GM18498 (cell line): Measurements from ENCODE around the gene MMRN2.
"Not testable (repeated sequence)": the region's sequence is repeated elsewhere in the genome, so short reads cannot be mapped to it uniquely, and the experiment has no call there.

Experiments used
- ATAC-seq: cut with Tn5 transposase; IDR thresholded peaks from one replicate; pipeline ENCODE4 v1.9.1; 2021; ENCODE audit warnings: mild to moderate bottlenecking, moderate library complexity; ENCODE audit not compliant: unreplicated experiment

MMRN2 gene

GRCh38 chr10:86956848-86957448 lies 467 bp downstream of the MMRN2 start:
- ATAC-seq = no peak

GRCh38 chr10:86956195-86956847 lies 1.1 kb downstream of the MMRN2 start:
- ATAC-seq = no peak

GRCh38 chr10:86955501-86956194 lies 1.8 kb downstream of the MMRN2 start:
- ATAC-seq = no peak

GRCh38 chr10:86954681-86955500 lies 2.5 kb downstream of the MMRN2 start:
- ATAC-seq = no peak

GRCh38 chr10:86953747-86954680 lies 3.4 kb downstream of the MMRN2 start:
- no peak for ATAC-seq

- not testable (repeated sequence) for ATAC-seq
These were observed 4.7 kb downstream of the MMRN2 start for GRCh38 chr10:86952697-86953096.

- ATAC-seq = no peak
These were observed 5.3 kb downstream of the MMRN2 start for GRCh38 chr10:86952106-86952505.

- ATAC-seq = no peak
These were observed 6.1 kb downstream of the MMRN2 start for GRCh38 chr10:86951184-86951761.

GRCh38 chr10:86950349-86950748 lies 7.1 kb downstream of the MMRN2 start:
- ATAC-seq = no peak

- not testable (repeated sequence) for ATAC-seq
These were observed 9.6 kb downstream of the MMRN2 start for GRCh38 chr10:86947806-86948205.

- no peak for ATAC-seq
These were observed 10.9 kb downstream of the MMRN2 start for GRCh38 chr10:86946213-86947155.

GRCh38 chr10:86945361-86946212 lies 11.8 kb downstream of the MMRN2 start:
- no peak for ATAC-seq

GRCh38 chr10:86944907-86945306 lies 12.5 kb downstream of the MMRN2 start:
- no peak for ATAC-seq

- ATAC-seq = no peak
These were observed 12.9 kb downstream of the MMRN2 start for GRCh38 chr10:86944471-86944870.

- no peak for ATAC-seq
These were observed 13.4 kb downstream of the MMRN2 start for GRCh38 chr10:86944031-86944419.

- ATAC-seq = no peak
These were observed 13.9 kb downstream of the MMRN2 start for GRCh38 chr10:86943316-86944030.
